Neuronal stem cell (in vitro differentiated cells): ENCODE measurements around the gene TRIM50.

ENCODE experiments used
- DNase-seq: peaks from one replicate; pipeline ENCODE4 v3.0.0-alpha.2; 2013; ENCODE audit warnings: low spot score
- H2AFZ ChIP-seq: one replicate; pipeline ENCODE4 v1.6.1; 2013; ENCODE audit warnings: mild to moderate bottlenecking, low read length, inconsistent platforms
- H2AK5ac ChIP-seq: 2 replicates; pipeline ENCODE4 v1.6.1; 2013; ENCODE audit warnings: low read depth, mild to moderate bottlenecking, inconsistent platforms, low read length, moderate library complexity, mixed read lengths
- H2BK120ac ChIP-seq: 2 replicates; pipeline ENCODE4 v1.6.1; 2013; ENCODE audit warnings: low read depth, mild to moderate bottlenecking, inconsistent platforms, low read length, moderate library complexity, mixed read lengths
- H2BK12ac ChIP-seq: one replicate; pipeline ENCODE4 v1.6.1; 2013; ENCODE audit warnings: low read length, inconsistent platforms
- H2BK15ac ChIP-seq: 2 replicates; pipeline ENCODE4 v1.6.1; 2013; ENCODE audit warnings: mild to moderate bottlenecking, low read length, inconsistent platforms, mixed read lengths
- H2BK5ac ChIP-seq: one replicate; pipeline ENCODE4 v1.6.1; 2013; ENCODE audit warnings: inconsistent platforms, mild to moderate bottlenecking, low read length, moderate library complexity
- H3K14ac ChIP-seq: one replicate; pipeline ENCODE4 v1.6.1; 2013; ENCODE audit warnings: low read length, inconsistent platforms
- H3K18ac ChIP-seq: 2 replicates; pipeline ENCODE4 v1.6.1; 2013; ENCODE audit warnings: low read length, inconsistent platforms
- H3K23ac ChIP-seq: 2 replicates; pipeline ENCODE4 v1.6.1; 2013; ENCODE audit warnings: low read depth, mild to moderate bottlenecking, mixed read lengths, low read length, inconsistent platforms; ENCODE audit not compliant: poor library complexity
- H3K27ac ChIP-seq: replicated peaks from 3 replicates; pipeline ENCODE4 v1.5.1; 2013; ENCODE audit warnings: low read length, inconsistent platforms
- H3K27me3 ChIP-seq, 3 experiments: 2 replicates each; pipeline ENCODE4 v1.6.1; 2013; ENCODE audit warnings: low read length in 3 of 3, mild to moderate bottlenecking in 2 of 3, inconsistent platforms in 1 of 3, low read depth in 1 of 3, mixed read lengths in 1 of 3, moderate library complexity in 1 of 3; ENCODE audit not compliant: control insufficient read depth in 3 of 3, insufficient read depth in 3 of 3
- H3K36me3 ChIP-seq, 2 donors: replicated peaks in 1 of 2; 2 replicates each; pipeline ENCODE4 v1.6.1; 2013; ENCODE audit warnings: low read length in 2 of 2; ENCODE audit not compliant: control insufficient read depth in 2 of 2, insufficient read depth in 2 of 2
- H3K4ac ChIP-seq: 2 replicates; pipeline ENCODE4 v1.6.1; 2013; ENCODE audit warnings: inconsistent platforms, mild to moderate bottlenecking, low read length, moderate library complexity
- H3K4me1 ChIP-seq, 2 donors: 1 replicate in 1 of 2; 2 replicates in 1 of 2; pipeline ENCODE4 v1.6.1; 2013; ENCODE audit warnings: low read length in 2 of 2, low read depth in 1 of 2; ENCODE audit not compliant: control insufficient read depth in 2 of 2, insufficient read depth in 1 of 2
- H3K4me2 ChIP-seq: one replicate; pipeline ENCODE4 v1.6.1; 2013; ENCODE audit warnings: mild to moderate bottlenecking, low read length, inconsistent platforms; ENCODE audit not compliant: insufficient read depth, poor library complexity, severe bottlenecking
- H3K4me3 ChIP-seq, 2 donors: 2 replicates each; pipeline ENCODE4 v1.5.1; 2013; ENCODE audit warnings: low read length in 2 of 2, mild to moderate bottlenecking in 2 of 2, inconsistent platforms in 1 of 2, moderate library complexity in 1 of 2
- H3K79me1 ChIP-seq: one replicate; pipeline ENCODE4 v1.6.1; 2013; ENCODE audit warnings: low read depth, mild to moderate bottlenecking, inconsistent platforms, low read length, moderate library complexity
- H3K9ac ChIP-seq: one replicate; pipeline ENCODE4 v1.6.1; 2013; ENCODE audit warnings: mild to moderate bottlenecking, low read depth, low read length, inconsistent platforms; ENCODE audit not compliant: poor library complexity
- H3K9me3 ChIP-seq, 2 donors: replicated peaks in 1 of 2; 2 replicates each; pipeline versions ENCODE3 to v1.6.1; 2013; ENCODE audit warnings: low read length in 2 of 2, mild to moderate bottlenecking in 2 of 2, inconsistent platforms in 1 of 2, low read depth in 1 of 2, mixed read lengths in 1 of 2, moderate library complexity in 1 of 2; ENCODE audit not compliant: control insufficient read depth in 2 of 2, insufficient read depth in 1 of 2
- H4K8ac ChIP-seq: one replicate; pipeline ENCODE4 v1.6.1; 2013; ENCODE audit warnings: low read depth, mild to moderate bottlenecking, inconsistent platforms, low read length, moderate library complexity
- H4K91ac ChIP-seq: one replicate; pipeline ENCODE4 v1.6.1; 2013; ENCODE audit warnings: low read length, low read depth, mild to moderate bottlenecking, inconsistent platforms; ENCODE audit not compliant: poor library complexity
- WGBS, 2 donors: extraction: QIAGEN DNeasy Blood & Tissue Kit; methylation state at CpG; one replicate each; pipeline ENCODE4 v1.1.7; 2013; ENCODE audit warnings: missing lambda C conversion rate in 2 of 2, mixed read lengths in 1 of 2; ENCODE audit not compliant: insufficient read length in 2 of 2, insufficient replicate concordance in 1 of 2; ENCODE audit errors: extremely low coverage in 2 of 2; 5-methylcytosine and 5-hydroxymethylcytosine counted together

TRIM50 gene

DNA sequence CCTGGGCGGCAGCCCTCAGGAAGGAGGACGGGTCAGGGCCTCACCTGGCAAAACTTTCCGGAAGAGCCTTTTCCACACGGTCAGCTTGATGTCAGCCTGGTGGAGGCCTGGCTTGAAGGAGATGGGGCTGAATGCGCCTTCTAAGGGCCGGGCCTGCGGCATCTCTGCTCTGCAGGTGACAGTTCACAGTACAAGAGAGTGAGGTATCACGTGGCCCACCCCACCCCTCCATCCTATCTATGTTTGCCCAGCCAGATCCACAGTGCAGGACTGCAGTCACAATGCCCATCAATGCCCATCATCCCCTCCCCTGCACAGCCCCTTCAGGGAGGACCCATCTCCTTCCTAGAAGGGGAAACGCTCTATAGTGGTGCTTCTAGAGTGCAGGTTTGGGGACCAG, 11.4 kb downstream of the TRIM50 start:
- no CpG with 5 or more reads among the region's 9 CpGs for WGBS, 2 donors
- no peak overlapping the region for H3K9ac ChIP-seq

DNA sequence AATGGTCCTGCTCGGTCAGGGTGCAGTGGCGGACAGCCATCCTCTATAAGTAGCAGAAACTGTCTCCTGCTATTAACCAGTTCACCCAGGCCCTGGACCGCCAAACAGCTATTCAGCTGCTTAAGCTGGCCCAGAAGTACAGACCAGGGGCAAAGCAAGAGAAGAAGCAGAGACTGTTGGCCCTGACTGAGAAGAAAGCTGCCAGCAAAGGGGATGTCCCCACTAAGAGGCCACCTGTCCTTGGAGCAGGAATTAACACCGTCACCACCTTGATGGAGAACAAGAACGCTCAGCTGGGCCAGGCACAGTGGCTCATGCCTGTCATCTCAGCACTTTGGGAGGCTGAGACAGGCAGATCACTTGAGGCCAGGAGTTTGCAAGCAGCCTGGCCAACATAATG, 13.6 kb downstream of the TRIM50 start:
- H3K23ac ChIP-seq, result no peak overlapping the region
- H3K4me1 ChIP-seq, result no peaks in the 10 kb centered on the region
- H4K91ac ChIP-seq, result no peak overlapping the region
- no peak overlapping the region for H3K4ac ChIP-seq
- no peak overlapping the region for H3K4me2 ChIP-seq
- H3K79me1 ChIP-seq, result peaks cover 8% of the 10 kb centered on the region
- no peak overlapping the region for H3K18ac ChIP-seq
- H3K27me3 ChIP-seq, result no peaks in the 10 kb centered on the region
- H2BK12ac ChIP-seq, result no peak overlapping the region
- H3K9me3 ChIP-seq, result no peaks in the 10 kb centered on the region
- WGBS, 2 donors, result no CpG with 5 or more reads among the region's 5 CpGs
- no peak overlapping the region for H3K14ac ChIP-seq
- no peak overlapping the region for H2BK120ac ChIP-seq
- no peak overlapping the region for H3K27ac ChIP-seq
- H2AFZ ChIP-seq, result no peak overlapping the region
- H2BK5ac ChIP-seq, result no peak overlapping the region
- H3K9ac ChIP-seq, result no peak overlapping the region
- H4K8ac ChIP-seq, result no peak overlapping the region
- H3K4me3 ChIP-seq, result no peak overlapping the region
- DNase-seq, result no peak
- H2BK15ac ChIP-seq, result no peak overlapping the region
- no peaks in the 10 kb centered on the region for H3K36me3 ChIP-seq
- H2AK5ac ChIP-seq, result no peak overlapping the region

More for the DNA sequence above, 11.4 kb downstream of the TRIM50 start:
- Histone ChIP-seq H4K8ac (no peak overlapping the region), H3K4ac (no peak overlapping the region), H3K27ac (no peak overlapping the region), H3K23ac (no peak overlapping the region), H3K4me3 (no peak overlapping the region), H2AFZ (no peak overlapping the region), H3K18ac (no peak overlapping the region), H2BK15ac (no peak overlapping the region), H3K4me1 (no peaks in the 10 kb centered on the region), H3K27me3 (no peaks in the 10 kb centered on the region), H2BK5ac (no peak overlapping the region), H3K36me3 (no peaks in the 10 kb centered on the region), H2BK120ac (no peak overlapping the region), H3K9me3 (no peaks in the 10 kb centered on the region), H3K79me1 (peaks cover 8% of the 10 kb centered on the region), H3K4me2 (no peak overlapping the region), H4K91ac (no peak overlapping the region), H3K14ac (peak overlapping the region; percentile 59), H2AK5ac (no peak overlapping the region), H2BK12ac (peak overlapping the region; percentile 41)
- DNase-seq, result no peak

DNA sequence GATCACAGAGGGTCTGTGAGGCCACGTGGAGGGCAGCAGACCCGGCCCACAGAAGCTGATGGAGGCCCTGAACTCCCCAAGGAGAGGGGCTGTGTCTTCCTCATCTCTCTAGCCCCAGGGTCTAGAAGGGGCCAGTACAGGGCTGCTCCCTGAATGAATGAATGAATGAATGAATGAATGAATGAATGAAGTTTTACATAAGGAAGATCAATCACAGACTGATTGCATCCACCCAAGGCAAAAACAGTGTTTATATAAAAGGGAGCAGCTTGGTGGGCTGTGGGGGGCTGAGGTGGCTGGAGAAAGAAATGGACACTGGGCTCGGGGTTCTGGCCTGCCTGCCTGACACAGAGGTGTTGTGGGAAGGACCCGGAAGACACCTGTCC, 14.4 kb downstream of the TRIM50 start:
- H3K9me3 ChIP-seq, result no peaks in the 10 kb centered on the region
- H3K9ac ChIP-seq, result no peak overlapping the region
- H4K91ac ChIP-seq, result no peak overlapping the region
- H3K79me1 ChIP-seq, result peaks cover 9% of the 10 kb centered on the region
- H3K4me2 ChIP-seq, result no peak overlapping the region
- no peak overlapping the region for H2BK5ac ChIP-seq
- H3K27me3 ChIP-seq, result no peaks in the 10 kb centered on the region
- no peak overlapping the region for H2BK120ac ChIP-seq
- H2AK5ac ChIP-seq, result peak overlapping the region; percentile 75
- no peak overlapping the region for H3K4me3 ChIP-seq
- H3K18ac ChIP-seq, result peak overlapping the region; percentile 64
- H2AFZ ChIP-seq, result no peak overlapping the region
- H3K27ac ChIP-seq, result no peak overlapping the region
- no peaks in the 10 kb centered on the region for H3K36me3 ChIP-seq
- no peak overlapping the region for H3K23ac ChIP-seq
- no peak overlapping the region for H4K8ac ChIP-seq
- peak overlapping the region; percentile 46 for H2BK12ac ChIP-seq
- H3K4me1 ChIP-seq, result no peaks in the 10 kb centered on the region
- no peak overlapping the region for H3K14ac ChIP-seq
- no CpG with 5 or more reads among the region's 4 CpGs for WGBS, 2 donors
- H2BK15ac ChIP-seq, result no peak overlapping the region
- DNase-seq, result no peak
- no peak overlapping the region for H3K4ac ChIP-seq

DNA sequence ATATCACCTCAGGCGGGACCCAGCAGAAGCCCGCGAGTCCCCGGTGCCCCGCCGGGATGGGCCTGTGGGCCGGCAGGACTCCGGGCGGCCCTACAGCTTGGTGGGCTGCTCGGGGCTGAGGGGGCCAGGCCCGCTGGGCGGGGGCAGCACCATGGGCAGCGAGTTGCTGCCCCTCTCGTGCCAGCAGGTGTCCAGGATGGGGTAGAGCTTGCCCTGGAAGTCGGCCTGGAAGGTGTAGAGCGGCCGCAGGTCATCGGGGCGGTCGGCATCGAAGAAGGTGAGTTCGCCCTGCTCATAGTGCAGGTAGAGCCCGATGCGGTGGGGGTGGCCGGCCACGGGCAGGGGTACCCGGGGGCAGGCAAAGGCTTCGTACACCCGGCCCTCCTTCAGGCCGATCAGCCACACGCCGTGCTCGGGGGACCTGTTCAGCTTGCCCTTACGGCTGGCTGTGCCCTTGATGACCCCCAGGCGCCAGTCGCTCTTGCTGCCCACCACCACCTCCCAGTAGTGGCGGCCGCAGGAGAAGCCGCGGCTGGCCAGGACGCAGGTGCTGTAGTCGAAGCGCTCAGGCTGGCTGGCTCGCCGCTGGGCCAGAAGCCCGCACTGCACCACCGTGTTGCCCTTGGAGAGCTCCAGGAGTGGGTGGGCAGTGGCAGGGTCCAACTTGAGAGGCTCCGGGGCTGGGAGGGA, 14.9 kb downstream of the TRIM50 start:
- peaks cover 0 to under 1% of the 10 kb centered on the region in 2 donors for H3K4me1 ChIP-seq
- H3K23ac ChIP-seq, result no peak overlapping the region
- H3K27me3 ChIP-seq, result no peaks in the 10 kb centered on the region
- H3K18ac ChIP-seq, result peak overlapping the region; percentile 64
- no peak overlapping the region for H3K4me3 ChIP-seq
- peaks cover 14% of the 10 kb centered on the region for H3K79me1 ChIP-seq
- no peak overlapping the region for H4K8ac ChIP-seq
- no peak overlapping the region for H3K27ac ChIP-seq
- H4K91ac ChIP-seq, result peak overlapping the region; percentile 53
- peak overlapping the region; percentile 75 for H2AK5ac ChIP-seq
- H3K14ac ChIP-seq, result peak overlapping the region; percentile 98
- H2BK12ac ChIP-seq, result peak overlapping the region; percentile 46
- no peak overlapping the region for H3K4ac ChIP-seq
- no CpG with 5 or more reads among the region's 48 CpGs for WGBS, 2 donors
- peak overlapping the region; percentile 4 for H3K9ac ChIP-seq
- no peaks in the 10 kb centered on the region for H3K9me3 ChIP-seq
- H3K4me2 ChIP-seq, result no peak overlapping the region
- H2BK15ac ChIP-seq, result peak overlapping the region; percentile 81
- H3K36me3 ChIP-seq, result no peaks in the 10 kb centered on the region
- H2BK5ac ChIP-seq, result no peak overlapping the region
- DNase-seq, result no peak
- H2BK120ac ChIP-seq, result no peak overlapping the region
- no peak overlapping the region for H2AFZ ChIP-seq
